ENCODE data around the gene UQCC3. TPM values are rescaled to one million over a fixed set of nuclear protein-coding genes. Genes with fewer than 3 reads are reported as not detected.
A peak's percentile ranks its signal among the peaks of the same experiment; 100 is the strongest.

The UQCC3 gene
- total RNA-seq, 4 donors from 2014 or later, result 7.3 to 9.9 (median 8.2) TPM

GRCh38 chr11:62705413-62705812 is 33.9 kb downstream of the UQCC3 start:
- TF ChIP-seq CTCF (IDR thresholded peaks at IDR 0.05), result no peak
- ATAC-seq (ENCODE audit: low FRiP score), result no peak
- DNase-seq (ENCODE audit: low spot score), result no peak

- DNase-seq (ENCODE audit: low spot score) (peak; percentile 93), ATAC-seq (ENCODE audit: low FRiP score) (peak; percentile 91)
- no peak for TF ChIP-seq CTCF (IDR thresholded peaks at IDR 0.05)
Observed at GRCh38 chr11:62705880-62706849, 34.7 kb downstream of the UQCC3 start.

- TF ChIP-seq CTCF (IDR thresholded peaks at IDR 0.05), result no peak
- ATAC-seq (ENCODE audit: low FRiP score) (no peak), DNase-seq (ENCODE audit: low spot score) (no peak)
Observed at GRCh38 chr11:62706850-62707247, 35.4 kb downstream of the UQCC3 start.

GRCh38 chr11:62707277-62707861 is 35.9 kb downstream of the UQCC3 start, which contains the start of the genes BSCL2 and GNG3:
TSS of gene BSCL2 (minus strand) at chr11:62707424. CDS start at chr11:62707195, 229 bp downstream.
TSS of gene GNG3 (plus strand) at chr11:62707676. CDS start at chr11:62708296, 620 bp downstream.
- DNase-seq (ENCODE audit: low spot score) (no peak), ATAC-seq (ENCODE audit: low FRiP score) (no peak)
- no peak for TF ChIP-seq CTCF (IDR thresholded peaks at IDR 0.05)

GRCh38 chr11:62708392-62708791 is 36.9 kb downstream of the UQCC3 start:
- ATAC-seq (ENCODE audit: low FRiP score) (no peak), DNase-seq (ENCODE audit: low spot score) (no peak)
- TF ChIP-seq CTCF (IDR thresholded peaks at IDR 0.05), result no peak

GRCh38 chr11:62708793-62709192 is 37.3 kb downstream of the UQCC3 start:
- no peak for TF ChIP-seq CTCF (IDR thresholded peaks at IDR 0.05)
- no peak for ATAC-seq (ENCODE audit: low FRiP score)

More at GRCh38 chr11:62708793-62709192, 37.3 kb downstream of the UQCC3 start:
- DNase-seq (ENCODE audit: low spot score), result no peak
